HepG2 (cell line): Measurements from ENCODE around the gene TTC32. TPM values are rescaled to one million over a fixed set of nuclear protein-coding genes. Genes with fewer than 3 reads are reported as not detected.

ENCODE experiments used
- ATAC-seq: fragments of 200-7000 bp; cut with Tn5 transposase; 3 replicates; pipeline ENCODE4 v1.9.1; 2020; ENCODE audit warnings: mild to moderate bottlenecking, moderate library complexity
- BruUV-seq: library from RNA; stranded (reverse); fragments of 400-500 nt; replicated peaks from 2 replicates; lab custom pipeline; 2021; lab: Mats Ljungman, UMichigan
- CTCF ChIA-PET: fragments of 300-600 bp; formaldehyde crosslinking; extraction: SDS; loops from one replicate; lab custom pipeline; 2021; ENCODE audit warnings: low total read pairs, inconsistent platforms, low intra/inter-chr PET ratio; lab: Yijun Ruan, JAX
- POLR2A ChIA-PET: fragments of 350-600 bp; sonication (Branson Sonifier 250); formaldehyde crosslinking; loops from one replicate; lab custom pipeline; 2020; ENCODE audit warnings: antibody characterized with exemption, inconsistent platforms; lab: Yijun Ruan, JAX
- DNase-seq: peaks from one replicate; pipeline ENCODE4 v3.0.0-alpha.2; 2015; ENCODE audit warnings: low spot score
- FAIRE-seq: peaks from 3 replicates; lab custom pipeline; 2011; peaks lifted over from hg19 to GRCh38; lab: Jason Lieb, UNC
- H2AFZ ChIP-seq: one replicate; pipeline ENCODE4 v1.6.1; 2011; ENCODE audit warnings: low read length, inconsistent platforms
- H3K27ac ChIP-seq: fragments of 300-600 bp; 3 replicates; pipeline ENCODE4 v1.8.0; 2011; ENCODE audit warnings: mixed run types, mild to moderate bottlenecking, mixed read lengths, low read length, inconsistent platforms; ENCODE audit not compliant: insufficient read depth; ENCODE audit errors: extremely low read length
- H3K27me3 ChIP-seq, 2 experiments: fragments of 200-600 bp in 1 of 2; 2 replicates in 1 of 2; 3 replicates in 1 of 2; pipeline versions ENCODE4 v1.6.0 to v1.8.0; 2011; ENCODE audit warnings: low read length in 2 of 2, mild to moderate bottlenecking in 2 of 2, moderate library complexity in 2 of 2, inconsistent platforms in 1 of 2; ENCODE audit not compliant: insufficient read depth in 2 of 2, control insufficient read depth in 1 of 2
- H3K36me3 ChIP-seq, 2 experiments: fragments of 200-600 bp in 1 of 2; replicated peaks in 1 of 2; 2 replicates in 1 of 2; 3 replicates in 1 of 2; pipeline versions ENCODE4 v1.5.1 to v1.8.0; 2011; ENCODE audit warnings: low read length in 2 of 2, inconsistent platforms in 1 of 2; ENCODE audit not compliant: insufficient read depth in 2 of 2, control insufficient read depth in 1 of 2
- H3K4me1 ChIP-seq: 2 replicates; pipeline ENCODE4 v1.5.1; 2012; ENCODE audit warnings: low read length, inconsistent platforms; ENCODE audit not compliant: insufficient read depth
- H3K4me2 ChIP-seq: 2 replicates; pipeline ENCODE4 v1.6.0; 2011; ENCODE audit warnings: low read depth, low read length, inconsistent platforms
- H3K4me3 ChIP-seq, 3 experiments: fragments of 200-600 bp in 1 of 3; sonication (generic), shearing (Covaris generic) in 1 of 3; replicated peaks in 1 of 3; 2 replicates each; pipeline ENCODE4 v1.5.1; 2011 to 2016; ENCODE audit warnings: low read length in 3 of 3, inconsistent platforms in 2 of 3, low read depth in 2 of 3, mild to moderate bottlenecking in 2 of 3, control low read depth in 1 of 3, mixed read lengths in 1 of 3; ENCODE audit not compliant: insufficient read depth in 1 of 3
- H3K79me2 ChIP-seq: one replicate; pipeline ENCODE4 v1.6.1; 2011; ENCODE audit warnings: low read length, inconsistent platforms; ENCODE audit not compliant: insufficient read depth
- H3K9ac ChIP-seq: 2 replicates; pipeline ENCODE4 v1.6.0; 2011; ENCODE audit warnings: mild to moderate bottlenecking, low read depth, low read length, inconsistent platforms; ENCODE audit not compliant: insufficient read depth
- H3K9me3 ChIP-seq: 2 replicates; pipeline ENCODE4 v1.5.1; 2012; ENCODE audit warnings: mild to moderate bottlenecking, low read length
- H4K20me1 ChIP-seq: 2 replicates; pipeline ENCODE4 v1.6.0; 2011; ENCODE audit warnings: inconsistent platforms, mild to moderate bottlenecking, low read length, moderate library complexity; ENCODE audit not compliant: insufficient read depth
- AGO2 ChIP-seq: fragments of 200-400 bp; formaldehyde crosslinking; optimal IDR thresholded peaks from 2 replicates; pipeline ENCODE3; 2017; ENCODE audit warnings: mild to moderate bottlenecking, low read depth, low read length, moderate library complexity
- ATF1 ChIP-seq: IDR thresholded peaks from 2 replicates; pipeline ENCODE4 v1.6.1; 2016; ENCODE audit warnings: mild to moderate bottlenecking, control low read depth
- GTF3A ChIP-seq: sonication (generic); formaldehyde crosslinking; conservative IDR thresholded peaks from 2 replicates; pipeline ENCODE4 v1.4.0; 2020; ENCODE audit warnings: mild to moderate bottlenecking, missing genetic modification reagents
- IRX3 ChIP-seq: sonication (generic); formaldehyde crosslinking; IDR thresholded peaks from 2 replicates; pipeline ENCODE4 v1.8.1; 2023; ENCODE audit warnings: mild to moderate bottlenecking, low read depth, missing genetic modification reagents, borderline replicate concordance
- KAT2B ChIP-seq: fragments of 150-350 bp; IDR thresholded peaks from 2 replicates; pipeline ENCODE4 v1.6.1; 2014; ENCODE audit warnings: low read depth, low read length, borderline replicate concordance
- SOX13 ChIP-seq, 3 experiments: fragments of 450-650 bp in 1 of 3; sonication (generic) in 1 of 3; formaldehyde crosslinking in 1 of 3; IDR thresholded peaks in 2 of 3; conservative IDR thresholded peaks in 1 of 3; 2 replicates each; pipeline versions ENCODE4 v1.5.0 to v1.6.1; 2016 to 2020; ENCODE audit warnings: antibody characterized with exemption in 1 of 3, mild to moderate bottlenecking in 1 of 3, missing compliant biosample characterization in 1 of 3, missing genetic modification reagents in 1 of 3, moderate library complexity in 1 of 3
- ZNF367 ChIP-seq: sonication (generic); formaldehyde crosslinking; IDR thresholded peaks from 2 replicates; pipeline ENCODE4 v1.4.0; 2020; ENCODE audit warnings: missing genetic modification reagents, borderline replicate concordance
- ZNF607 ChIP-seq: sonication (generic); formaldehyde crosslinking; IDR thresholded peaks from 2 replicates; pipeline ENCODE4 v1.5.1; 2020; ENCODE audit warnings: missing genetic modification reagents, mild to moderate bottlenecking, borderline replicate concordance
- ZNF746 ChIP-seq: sonication (generic); formaldehyde crosslinking; IDR thresholded peaks from 2 replicates; pipeline ENCODE4 v1.8.0; 2022; ENCODE audit warnings: mild to moderate bottlenecking, missing genetic modification reagents
- WGBS: methylation state at CpG from one replicate; pipeline ENCODE4 v1.1.6; 2017; ENCODE audit warnings: low lambda C conversion rate; 5-methylcytosine and 5-hydroxymethylcytosine counted together
- in situ Hi-C: cut with HindIII; loops from 2 replicates; pipeline ENCODE4 v1.10.0; 2017; ENCODE audit warnings: low pct_unique_long_range_greater_than_20kb; ENCODE audit not compliant: extremely low pct_ligation_motif_present
- intact Hi-C: fragments of 100-400 bp; cut with micrococcal nuclease; formaldehyde crosslinking; loops from one replicate; pipeline ENCODE4 v1.10.0; 2022; ENCODE audit not compliant: unreplicated experiment
- polyA plus RNA-seq, 8 experiments: library from polyadenylated mRNA; depleted of rRNA in 3 of 8; stranded (reverse) in 7 of 8; unstranded in 1 of 8; fragments of >200 nt; fragmentation: Illumina TruSeq in 4 of 8; extraction: Trizol in 4 of 8; gene quantifications; 2 replicates each; pipeline versions ENCODE4 v1.2.1 to v1.2.3, GENCODE V29; 2011 to 2016; ENCODE audit warnings: low read depth in 4 of 8, missing spikeins in 1 of 8, mixed read lengths in 1 of 8; ENCODE audit not compliant: insufficient read depth in 1 of 8
- total RNA-seq, 5 experiments: library from RNA; depleted of rRNA; stranded (reverse); fragments of >200 nt; fragmentation: Illumina TruSeq; extraction: Trizol; gene quantifications; 2 replicates each; pipeline ENCODE4 v1.2.3, GENCODE V29; 2016; ENCODE audit warnings: low read depth in 1 of 5
- TF ChIP-seq, protein P1 (sequence below): fragments of 450-650 bp; IDR thresholded peaks from 2 replicates; pipeline ENCODE4 v1.6.1; 2017; ENCODE audit warnings: mild to moderate bottlenecking
- TF ChIP-seq, protein P2 (sequence below): sonication (generic); formaldehyde crosslinking; IDR thresholded peaks from 2 replicates; pipeline ENCODE4 v1.5.0; 2020; ENCODE audit warnings: mild to moderate bottlenecking, missing genetic modification reagents
- TF ChIP-seq, protein P3 (sequence below): IDR thresholded peaks from 2 replicates; pipeline ENCODE4 v1.6.1; 2016

TTC32 gene
- total and polyA plus RNA-seq, 2 of the 13 experiments (the other 11 are each of a cell fraction or from before 2014, with no cell fraction given), result 21.6 to 38.3 TPM

DNA sequence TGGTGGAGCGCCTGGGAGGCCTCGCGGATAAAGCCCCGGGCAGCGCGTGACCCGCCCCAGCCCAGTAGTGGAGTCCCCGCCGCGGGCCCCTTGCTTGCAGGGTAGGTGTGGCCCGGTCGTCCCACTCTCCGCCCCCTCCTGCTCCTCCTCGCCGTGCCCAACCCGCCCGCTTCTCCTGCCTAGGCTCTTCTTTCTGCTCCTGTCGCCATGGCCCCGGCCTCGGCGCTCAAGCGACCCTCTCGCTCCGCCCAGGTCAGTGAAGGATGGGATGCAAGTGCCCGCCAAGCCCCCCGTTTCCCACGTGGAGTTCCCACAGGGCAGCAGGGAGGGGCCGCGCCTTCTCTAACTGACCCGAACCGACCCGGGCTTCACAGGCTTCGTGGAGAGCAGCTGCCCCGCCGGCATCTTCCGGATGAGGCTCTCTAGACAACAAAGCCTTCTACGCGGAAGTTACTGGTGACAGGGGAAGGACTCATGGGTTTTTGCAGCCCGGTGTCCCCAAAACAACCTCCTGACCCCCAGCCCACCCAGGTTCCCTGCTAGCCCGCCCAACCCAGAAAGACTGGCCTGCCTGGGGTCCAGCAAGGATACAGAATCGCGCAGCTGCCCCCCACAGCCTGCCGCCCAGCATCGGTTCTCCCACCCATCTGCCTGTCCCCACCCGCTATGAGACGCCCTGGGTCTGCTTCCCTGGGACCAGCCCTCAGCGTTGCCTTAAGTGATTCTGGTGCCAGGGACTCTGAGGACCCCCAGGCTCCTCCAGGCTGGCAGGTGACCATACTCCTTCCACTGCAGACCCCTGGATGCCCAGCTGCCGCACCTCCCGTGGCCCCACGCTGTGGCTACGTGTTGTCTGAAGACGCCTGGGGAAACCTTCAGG, 32.8 kb downstream of the TTC32 start:
- peak overlapping the region; percentile 79 for H3K4me2 ChIP-seq
- no peaks in the 10 kb centered on the region for H3K36me3 ChIP-seq
- BruUV-seq, result no TSS peak
- H2AFZ ChIP-seq, result no peak overlapping the region
- ChIA-PET CTCF (no interaction called here), POLR2A (no interaction called here)
- H4K20me1 ChIP-seq, result no peaks in the 10 kb centered on the region
- 37% methylated on average over 51 of the region's 52 CpGs for WGBS
- peak overlapping the region; percentile 38 to 66 (median 47); a peak in 5 of 6 replicates for H3K4me3 ChIP-seq
- DNase-seq (no peak), ATAC-seq (peak; percentile 46), FAIRE-seq (no peak)
- no peaks in the 10 kb centered on the region for H3K79me2 ChIP-seq
- in situ Hi-C loops, result loop anchor here (10.0 kb wide), 1 partner anchor 1114 kb away; no protein-coding TSS in a partner anchor
- H3K4me1 ChIP-seq, result peaks cover 22% of the 10 kb centered on the region
- H3K9ac ChIP-seq, result peak overlapping the region; percentile 21; the same call in 1 of the 2 replicates
- H3K27ac ChIP-seq, result no peak overlapping the region
- intact Hi-C loops, result loop anchor here (10.0 kb wide), 1 partner anchor 1434 kb away; no protein-coding TSS in a partner anchor
- peaks cover 5 to 22% of the 10 kb centered on the region in 2 experiments; a peak in 3 of 5 replicates for H3K27me3 ChIP-seq
- H3K9me3 ChIP-seq, result no peaks in the 10 kb centered on the region
- no peak for TF ChIP-seq ZNF367 (CRISPR knock-in tag)
- TF ChIP-seq SOX13 (IDR thresholded peaks at IDR 0.05), result no peak
- TF ChIP-seq SOX13 (CRISPR knock-in tag; conservative IDR thresholded peaks at IDR 0.05 in 1 of 2, IDR thresholded peaks at IDR 0.05 in 1 of 2), result no peak
- TF ChIP-seq AGO2, result peak; percentile 42
- TF ChIP-seq, protein P1, sequence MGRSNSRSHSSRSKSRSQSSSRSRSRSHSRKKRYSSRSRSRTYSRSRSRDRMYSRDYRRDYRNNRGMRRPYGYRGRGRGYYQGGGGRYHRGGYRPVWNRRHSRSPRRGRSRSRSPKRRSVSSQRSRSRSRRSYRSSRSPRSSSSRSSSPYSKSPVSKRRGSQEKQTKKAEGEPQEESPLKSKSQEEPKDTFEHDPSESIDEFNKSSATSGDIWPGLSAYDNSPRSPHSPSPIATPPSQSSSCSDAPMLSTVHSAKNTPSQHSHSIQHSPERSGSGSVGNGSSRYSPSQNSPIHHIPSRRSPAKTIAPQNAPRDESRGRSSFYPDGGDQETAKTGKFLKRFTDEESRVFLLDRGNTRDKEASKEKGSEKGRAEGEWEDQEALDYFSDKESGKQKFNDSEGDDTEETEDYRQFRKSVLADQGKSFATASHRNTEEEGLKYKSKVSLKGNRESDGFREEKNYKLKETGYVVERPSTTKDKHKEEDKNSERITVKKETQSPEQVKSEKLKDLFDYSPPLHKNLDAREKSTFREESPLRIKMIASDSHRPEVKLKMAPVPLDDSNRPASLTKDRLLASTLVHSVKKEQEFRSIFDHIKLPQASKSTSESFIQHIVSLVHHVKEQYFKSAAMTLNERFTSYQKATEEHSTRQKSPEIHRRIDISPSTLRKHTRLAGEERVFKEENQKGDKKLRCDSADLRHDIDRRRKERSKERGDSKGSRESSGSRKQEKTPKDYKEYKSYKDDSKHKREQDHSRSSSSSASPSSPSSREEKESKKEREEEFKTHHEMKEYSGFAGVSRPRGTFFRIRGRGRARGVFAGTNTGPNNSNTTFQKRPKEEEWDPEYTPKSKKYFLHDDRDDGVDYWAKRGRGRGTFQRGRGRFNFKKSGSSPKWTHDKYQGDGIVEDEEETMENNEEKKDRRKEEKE, result no peak
- no peak for TF ChIP-seq GTF3A
- no peak for TF ChIP-seq KAT2B
- no peak for TF ChIP-seq ATF1 (CRISPR knock-in tag)
- no peak for TF ChIP-seq ZNF746
- TF ChIP-seq, protein P2, sequence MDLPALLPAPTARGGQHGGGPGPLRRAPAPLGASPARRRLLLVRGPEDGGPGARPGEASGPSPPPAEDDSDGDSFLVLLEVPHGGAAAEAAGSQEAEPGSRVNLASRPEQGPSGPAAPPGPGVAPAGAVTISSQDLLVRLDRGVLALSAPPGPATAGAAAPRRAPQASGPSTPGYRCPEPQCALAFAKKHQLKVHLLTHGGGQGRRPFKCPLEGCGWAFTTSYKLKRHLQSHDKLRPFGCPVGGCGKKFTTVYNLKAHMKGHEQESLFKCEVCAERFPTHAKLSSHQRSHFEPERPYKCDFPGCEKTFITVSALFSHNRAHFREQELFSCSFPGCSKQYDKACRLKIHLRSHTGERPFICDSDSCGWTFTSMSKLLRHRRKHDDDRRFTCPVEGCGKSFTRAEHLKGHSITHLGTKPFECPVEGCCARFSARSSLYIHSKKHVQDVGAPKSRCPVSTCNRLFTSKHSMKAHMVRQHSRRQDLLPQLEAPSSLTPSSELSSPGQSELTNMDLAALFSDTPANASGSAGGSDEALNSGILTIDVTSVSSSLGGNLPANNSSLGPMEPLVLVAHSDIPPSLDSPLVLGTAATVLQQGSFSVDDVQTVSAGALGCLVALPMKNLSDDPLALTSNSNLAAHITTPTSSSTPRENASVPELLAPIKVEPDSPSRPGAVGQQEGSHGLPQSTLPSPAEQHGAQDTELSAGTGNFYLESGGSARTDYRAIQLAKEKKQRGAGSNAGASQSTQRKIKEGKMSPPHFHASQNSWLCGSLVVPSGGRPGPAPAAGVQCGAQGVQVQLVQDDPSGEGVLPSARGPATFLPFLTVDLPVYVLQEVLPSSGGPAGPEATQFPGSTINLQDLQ (CRISPR knock-in tag), result no peak
- no peak for TF ChIP-seq IRX3
- TF ChIP-seq ZNF607, result no peak
- TF ChIP-seq, protein P3, sequence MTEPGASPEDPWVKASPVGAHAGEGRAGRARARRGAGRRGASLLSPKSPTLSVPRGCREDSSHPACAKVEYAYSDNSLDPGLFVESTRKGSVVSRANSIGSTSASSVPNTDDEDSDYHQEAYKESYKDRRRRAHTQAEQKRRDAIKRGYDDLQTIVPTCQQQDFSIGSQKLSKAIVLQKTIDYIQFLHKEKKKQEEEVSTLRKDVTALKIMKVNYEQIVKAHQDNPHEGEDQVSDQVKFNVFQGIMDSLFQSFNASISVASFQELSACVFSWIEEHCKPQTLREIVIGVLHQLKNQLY, result no peak
